HG03571 (cell line): Measurements from ENCODE around the gene B3GALT4.
"Not testable (repeated sequence)": the region's sequence is repeated elsewhere in the genome, so short reads cannot be mapped to it uniquely, and the experiment has no call there.

Source experiments
- ATAC-seq: cut with Tn5 transposase; IDR thresholded peaks from one replicate; pipeline ENCODE4 v1.9.1; 2021; ENCODE audit not compliant: unreplicated experiment

The B3GALT4 gene, protein sequence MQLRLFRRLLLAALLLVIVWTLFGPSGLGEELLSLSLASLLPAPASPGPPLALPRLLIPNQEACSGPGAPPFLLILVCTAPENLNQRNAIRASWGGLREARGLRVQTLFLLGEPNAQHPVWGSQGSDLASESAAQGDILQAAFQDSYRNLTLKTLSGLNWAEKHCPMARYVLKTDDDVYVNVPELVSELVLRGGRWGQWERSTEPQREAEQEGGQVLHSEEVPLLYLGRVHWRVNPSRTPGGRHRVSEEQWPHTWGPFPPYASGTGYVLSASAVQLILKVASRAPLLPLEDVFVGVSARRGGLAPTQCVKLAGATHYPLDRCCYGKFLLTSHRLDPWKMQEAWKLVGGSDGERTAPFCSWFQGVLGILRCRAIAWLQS

DNA sequence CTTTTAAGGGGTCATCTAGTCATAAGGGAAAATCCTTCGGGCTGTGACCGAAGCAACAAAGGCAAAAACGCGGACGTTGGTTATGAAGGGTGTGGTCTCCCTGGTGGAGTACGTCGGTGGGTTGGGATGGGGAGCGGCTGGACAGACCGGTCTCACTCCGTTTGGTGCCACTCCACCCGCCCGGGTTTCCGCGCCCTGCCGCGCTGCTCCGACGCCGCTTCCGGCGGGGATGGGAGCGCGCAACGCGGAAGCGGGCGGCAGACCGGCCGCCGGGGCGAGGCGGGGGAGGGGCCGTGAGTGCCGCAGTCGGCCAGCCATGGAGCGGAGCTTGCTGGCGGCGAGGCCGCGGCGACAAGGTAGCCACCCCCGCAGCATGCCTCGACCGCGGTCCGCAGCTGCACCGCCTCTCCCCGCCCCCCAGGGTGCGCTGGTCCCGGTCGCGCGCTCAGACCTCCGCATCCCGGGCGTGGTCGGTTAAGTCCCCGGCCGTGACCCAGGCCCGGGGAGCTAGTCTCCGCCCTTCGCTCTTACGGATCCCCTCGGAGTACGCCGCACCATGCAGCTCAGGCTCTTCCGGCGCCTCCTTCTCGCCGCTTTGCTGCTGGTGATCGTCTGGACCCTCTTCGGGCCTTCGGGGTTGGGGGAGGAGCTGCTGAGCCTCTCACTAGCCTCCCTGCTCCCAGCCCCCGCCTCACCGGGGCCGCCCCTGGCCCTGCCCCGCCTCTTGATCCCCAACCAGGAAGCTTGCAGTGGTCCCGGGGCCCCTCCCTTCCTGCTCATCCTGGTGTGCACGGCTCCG, at the start of gene B3GALT4:
Gene B3GALT4 (plus strand): TSS at position 260 of the 799 bp plus-strand sequence. CDS start 297 bp downstream, at position 557.
- ATAC-seq, result peak; percentile 45

DNA sequence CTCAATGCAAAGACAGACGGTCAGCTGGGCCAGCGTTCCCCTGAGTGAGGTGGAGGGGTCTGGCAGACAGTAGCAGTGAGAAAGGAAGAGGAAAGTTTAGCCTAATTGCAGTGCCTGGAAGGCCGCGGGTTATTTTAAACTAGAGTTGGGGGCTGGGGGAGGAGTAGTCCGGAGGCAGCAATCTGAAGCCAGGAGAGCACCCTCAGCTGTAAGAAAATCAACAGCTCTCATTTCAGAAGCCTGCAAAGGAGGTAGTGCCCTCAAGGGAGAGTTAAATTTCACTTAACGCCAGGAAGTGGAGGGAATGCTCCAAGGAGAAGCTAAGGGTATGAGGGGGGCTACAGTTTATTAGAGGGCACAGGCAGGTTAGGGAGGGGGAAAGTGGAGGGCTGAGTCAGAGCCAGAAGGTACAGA, 41.7 kb upstream of the B3GALT4 start:
- ATAC-seq, result no peak

DNA sequence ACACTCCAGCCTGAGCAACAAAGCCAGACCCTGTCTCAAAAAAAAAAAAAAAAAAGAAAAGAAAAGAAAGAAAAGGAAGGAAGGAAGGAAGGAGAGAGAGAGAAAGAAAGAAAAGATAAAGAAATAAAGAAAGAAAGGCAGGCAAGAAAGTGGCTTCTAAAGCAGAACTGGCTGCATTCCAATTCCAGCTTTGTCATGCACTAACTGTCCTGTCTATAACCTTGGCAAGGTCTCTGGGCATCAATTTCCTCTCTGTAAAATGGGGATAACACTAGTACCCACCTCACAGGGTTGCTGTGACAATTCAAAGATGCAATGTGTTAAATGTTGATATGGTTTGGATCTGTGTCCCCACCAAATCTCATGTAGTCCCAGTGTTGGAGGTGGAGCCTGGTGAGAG, 40.6 kb upstream of the B3GALT4 start:
- ATAC-seq, result no peak

DNA sequence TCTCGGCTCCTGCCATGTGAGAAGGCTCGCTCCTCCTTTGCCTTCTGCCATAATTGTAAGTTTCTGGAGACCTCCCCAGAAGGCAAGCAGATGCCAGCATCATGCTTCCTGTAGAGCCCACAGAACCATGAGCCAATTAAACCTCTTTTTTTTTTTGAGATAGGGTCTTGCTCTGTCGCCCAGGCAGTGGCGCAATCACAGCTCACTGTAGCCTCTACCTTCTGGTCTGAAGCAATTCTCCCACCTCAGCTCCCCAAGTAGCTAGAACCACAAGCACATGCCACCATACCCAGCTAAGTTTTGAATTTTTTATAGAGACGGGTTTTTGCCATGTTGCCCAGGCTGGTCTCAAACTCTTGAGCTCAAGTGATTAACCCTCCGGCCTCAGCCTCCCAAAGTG, 40.1 kb upstream of the B3GALT4 start:
- no peak for ATAC-seq

DNA sequence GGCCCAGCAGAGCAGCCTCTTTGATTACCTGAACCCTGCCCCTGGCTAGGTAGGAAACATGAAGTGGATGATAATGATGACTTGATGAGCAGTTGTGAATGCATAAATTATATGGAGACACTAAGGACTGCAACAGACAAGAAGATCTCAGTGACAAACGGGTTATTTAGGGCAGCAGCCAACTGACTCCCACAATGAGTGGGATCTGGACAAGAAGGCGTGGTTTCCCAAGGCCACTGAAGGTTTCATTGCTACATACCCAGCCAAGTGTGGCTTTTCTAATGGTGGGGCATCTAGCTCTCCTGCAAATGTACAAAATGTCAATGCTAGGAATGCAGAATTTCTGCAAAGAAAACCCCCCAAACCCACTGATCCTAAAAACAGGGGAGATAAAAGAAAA, 39.2 kb upstream of the B3GALT4 start:
- no peak for ATAC-seq

DNA sequence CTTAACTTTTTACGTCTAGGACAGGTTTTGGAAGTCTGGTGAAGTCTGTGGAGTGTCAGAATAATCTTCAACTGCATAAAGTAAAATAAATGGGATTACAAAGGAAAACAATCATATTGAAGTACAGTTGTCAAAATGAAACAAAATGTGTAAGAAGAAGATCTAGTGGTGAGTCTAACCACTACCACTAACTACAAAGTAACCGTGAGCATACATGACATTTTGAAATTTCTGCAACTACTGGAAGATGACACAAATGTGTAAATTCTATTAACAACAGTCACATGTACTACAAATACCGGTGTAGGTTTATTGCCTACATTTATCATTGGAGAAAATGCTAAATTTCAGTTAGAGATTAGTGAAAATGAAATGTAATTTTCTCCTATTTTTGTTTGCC, 35.0 kb upstream of the B3GALT4 start:
- no peak for ATAC-seq

DNA sequence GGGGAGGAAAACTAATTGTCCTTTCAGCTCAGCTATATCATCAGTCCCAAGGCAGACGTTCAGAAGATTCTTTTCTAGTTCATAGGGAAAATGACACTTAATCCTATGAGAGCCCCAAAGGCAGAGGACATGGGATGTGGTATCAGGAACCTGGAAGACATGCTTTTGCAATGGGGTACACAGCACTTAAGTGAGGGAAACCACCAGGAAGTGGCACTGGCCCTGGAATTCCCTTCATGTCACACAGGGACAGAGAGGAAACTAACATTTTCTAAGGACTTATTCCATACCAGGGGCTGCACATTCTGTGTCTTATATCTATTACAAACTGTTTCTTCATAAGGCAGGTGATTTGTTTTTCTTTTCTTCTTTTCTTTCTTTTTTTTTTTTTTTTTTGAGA, 33.4 kb upstream of the B3GALT4 start:
- no peak for ATAC-seq

DNA sequence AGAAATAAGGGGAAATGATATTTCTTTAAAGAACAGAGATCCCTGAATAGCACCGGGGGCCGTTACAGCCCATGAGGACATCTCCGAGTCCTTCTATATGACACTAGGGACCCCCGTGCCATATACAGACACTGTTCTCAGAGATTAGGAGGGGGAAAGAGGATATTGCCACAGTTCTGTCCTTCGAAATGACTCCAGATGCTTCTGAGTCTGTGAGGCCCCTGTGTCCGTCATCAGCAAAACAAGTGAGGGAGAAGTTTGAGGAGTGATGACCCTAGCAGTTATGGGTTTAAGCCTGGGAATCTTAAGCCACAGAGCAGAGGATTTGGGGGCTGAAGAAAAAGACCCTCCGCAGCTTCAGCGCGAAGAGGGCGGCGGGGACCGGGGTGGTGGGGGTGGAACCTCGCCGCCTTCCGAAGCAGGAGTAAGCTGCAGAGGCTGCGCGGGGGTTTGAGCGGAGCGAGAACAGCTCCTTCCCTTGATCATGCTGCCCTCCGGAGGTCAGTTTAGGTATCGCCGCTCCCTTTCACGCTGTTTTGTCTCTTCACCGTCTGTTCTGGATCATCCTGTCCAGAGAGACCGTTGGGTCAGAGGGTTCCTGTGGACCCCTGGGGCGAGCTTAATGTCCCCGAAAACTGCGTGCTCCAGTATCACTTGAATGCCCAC, 28.8 kb upstream of the B3GALT4 start:
- peak; percentile 46 for ATAC-seq

DNA sequence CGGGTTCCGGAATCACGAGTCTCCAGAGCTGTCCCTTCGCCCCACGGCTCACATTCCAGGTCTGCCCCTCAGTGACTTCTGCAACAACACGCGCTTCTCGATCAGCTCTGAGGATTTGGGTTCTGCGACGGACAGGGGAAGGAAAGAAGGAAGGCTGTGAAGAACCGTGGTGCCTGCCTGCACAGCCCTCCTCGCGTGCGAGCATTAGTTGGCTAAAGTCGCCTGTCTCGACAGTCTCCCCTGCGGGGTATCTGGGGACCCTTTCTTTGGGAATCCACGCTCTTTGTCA, 28.3 kb upstream of the B3GALT4 start:
- no peak for ATAC-seq

DNA sequence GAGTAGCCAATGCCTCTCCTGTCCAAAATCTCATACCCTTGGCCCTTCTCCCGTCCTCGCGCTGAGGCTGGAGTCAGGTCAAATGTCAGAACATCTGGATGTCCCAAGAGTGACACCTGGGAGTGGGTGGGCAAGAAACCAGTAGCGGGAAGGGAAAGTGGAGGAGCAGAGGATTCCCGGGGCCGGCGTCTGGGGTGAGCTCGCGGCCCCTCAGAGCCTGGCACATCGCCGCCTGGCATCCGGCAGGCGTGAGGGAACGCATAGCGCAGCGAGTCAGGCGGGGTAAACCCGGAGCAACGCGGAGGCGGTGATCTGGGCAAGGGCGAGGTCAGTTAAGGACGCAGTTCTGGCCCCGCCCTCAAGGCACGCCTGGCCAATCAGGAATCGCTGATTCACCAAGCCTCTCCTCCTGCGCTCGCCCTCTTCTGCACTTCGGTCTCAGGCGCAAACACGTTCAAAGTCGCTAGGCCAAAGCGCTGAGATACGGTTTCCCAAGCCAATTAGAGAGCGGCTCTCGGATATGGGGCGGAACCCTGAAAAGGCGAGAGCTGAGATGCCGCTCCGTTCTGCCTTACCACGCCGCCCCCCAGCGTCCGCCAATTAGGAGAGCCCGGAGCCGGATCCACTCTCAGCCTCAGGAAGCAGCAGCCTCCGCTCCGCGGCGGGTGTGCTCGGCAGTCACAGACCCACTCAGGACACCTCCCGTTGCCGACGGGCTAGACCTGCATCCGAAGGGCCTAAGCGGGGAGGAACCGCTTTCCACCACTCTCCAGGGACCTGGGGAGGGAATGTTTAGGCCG, 27.8 kb upstream of the B3GALT4 start:
- peak; percentile 84 for ATAC-seq

DNA sequence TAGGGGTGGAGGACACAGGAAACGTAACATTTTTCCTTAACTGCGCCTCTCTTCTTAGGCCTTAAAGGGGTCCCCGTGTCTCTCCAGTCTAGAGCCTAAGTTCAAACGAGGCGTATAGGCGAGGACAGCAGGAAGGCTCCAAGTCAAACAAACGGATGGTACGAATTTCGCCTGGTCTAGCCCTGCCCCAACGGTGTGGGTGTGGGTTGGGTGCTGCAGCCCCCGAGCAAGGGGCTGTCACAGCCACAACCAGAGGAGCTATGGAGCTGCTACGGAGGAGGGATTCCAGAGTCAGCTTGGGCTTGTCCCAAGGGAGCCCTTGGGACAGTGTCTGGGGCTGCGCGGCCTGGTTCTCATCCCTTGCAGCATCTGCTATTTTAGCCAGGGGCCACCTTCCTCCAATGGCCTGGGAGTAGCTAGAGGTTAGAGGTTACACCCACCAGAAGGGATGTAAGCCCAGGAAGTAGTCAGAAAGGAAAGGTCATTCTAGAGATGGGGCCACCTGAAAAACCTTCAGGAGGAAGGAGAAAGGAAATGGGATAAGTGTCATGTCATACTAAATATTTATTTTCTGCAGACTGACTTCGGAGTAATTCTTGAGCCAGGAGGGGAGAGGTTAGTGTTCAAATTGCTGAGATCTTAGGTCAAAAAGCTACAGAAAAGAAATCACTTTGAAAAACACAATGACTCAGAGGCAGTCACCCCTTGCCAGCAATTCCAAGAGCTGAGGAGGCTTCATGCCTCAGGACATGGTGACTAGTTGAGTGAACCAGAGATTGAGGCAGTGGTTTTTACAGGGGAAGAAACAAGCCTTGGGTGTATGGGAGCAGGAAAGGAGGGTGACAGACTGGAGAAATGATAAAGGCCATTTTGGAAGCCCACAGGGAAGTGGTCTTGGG, 26.9 kb upstream of the B3GALT4 start:
- ATAC-seq, result no peak

DNA sequence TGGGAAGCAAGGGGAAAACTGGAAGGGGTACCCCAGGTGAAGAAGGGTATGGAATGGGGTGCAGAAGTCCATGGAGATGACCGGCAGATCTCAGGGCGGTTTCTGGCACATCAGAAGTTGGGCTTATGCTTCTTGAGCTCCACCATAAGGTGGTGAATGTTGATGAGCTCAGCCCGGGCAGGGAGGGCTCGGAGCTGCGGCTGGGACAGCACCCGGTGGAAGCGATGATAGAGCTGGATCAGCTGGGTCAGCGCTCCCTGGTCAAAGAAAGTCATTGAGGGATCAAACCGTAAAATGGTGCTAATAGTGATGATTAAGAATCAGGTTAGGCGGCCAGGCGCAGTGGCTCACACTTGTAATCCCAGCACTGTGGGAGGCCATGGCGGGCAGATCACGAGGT, 26.2 kb upstream of the B3GALT4 start:
- ATAC-seq, result no peak

DNA sequence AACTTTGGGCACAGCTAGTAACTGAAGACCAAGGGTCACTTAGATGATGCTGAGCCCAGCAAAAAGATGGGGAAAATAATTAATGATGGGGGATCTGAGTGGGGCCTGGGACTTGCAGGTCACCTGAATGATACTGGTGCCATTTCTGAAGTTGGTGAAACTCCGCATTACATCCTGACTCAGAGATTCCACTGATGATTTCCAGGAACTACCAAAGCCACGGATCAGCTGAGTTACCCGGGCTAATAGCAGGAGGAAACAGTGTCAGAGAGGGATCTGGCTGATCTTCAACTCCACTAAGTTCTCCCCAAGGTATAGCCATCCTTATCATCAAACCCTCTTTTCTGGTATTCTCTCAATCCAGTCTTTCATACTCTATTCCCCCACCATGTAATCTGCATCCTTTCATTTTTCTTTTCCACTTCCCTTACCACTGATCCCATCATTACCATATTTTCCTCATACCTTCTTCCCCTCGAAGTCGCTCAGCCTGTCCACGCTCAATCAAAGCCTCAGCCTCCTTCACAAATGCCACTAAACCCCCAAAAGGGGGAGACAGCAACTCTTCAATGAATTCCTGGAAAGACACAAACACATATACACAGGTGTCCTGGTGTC, 25.4 kb upstream of the B3GALT4 start:
- no peak for ATAC-seq

DNA sequence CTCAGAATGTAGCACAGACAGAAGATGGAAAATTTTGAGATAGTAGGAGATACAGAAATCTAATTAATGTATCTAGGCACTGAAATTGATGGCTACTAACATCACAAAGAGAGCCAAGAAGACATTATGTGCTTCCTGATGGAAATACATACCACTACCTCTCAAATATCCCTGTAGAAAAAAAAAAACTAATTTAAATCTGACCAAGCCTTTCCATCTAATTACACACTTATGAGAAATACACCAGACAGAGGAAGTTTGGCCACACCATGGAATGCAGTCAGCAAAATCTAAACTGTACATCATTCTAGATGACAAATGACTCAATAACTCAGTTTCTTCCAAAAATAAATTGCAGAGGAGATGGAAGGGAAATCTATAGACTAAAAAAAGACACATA, 24.2 kb upstream of the B3GALT4 start:
- ATAC-seq, result no peak

DNA sequence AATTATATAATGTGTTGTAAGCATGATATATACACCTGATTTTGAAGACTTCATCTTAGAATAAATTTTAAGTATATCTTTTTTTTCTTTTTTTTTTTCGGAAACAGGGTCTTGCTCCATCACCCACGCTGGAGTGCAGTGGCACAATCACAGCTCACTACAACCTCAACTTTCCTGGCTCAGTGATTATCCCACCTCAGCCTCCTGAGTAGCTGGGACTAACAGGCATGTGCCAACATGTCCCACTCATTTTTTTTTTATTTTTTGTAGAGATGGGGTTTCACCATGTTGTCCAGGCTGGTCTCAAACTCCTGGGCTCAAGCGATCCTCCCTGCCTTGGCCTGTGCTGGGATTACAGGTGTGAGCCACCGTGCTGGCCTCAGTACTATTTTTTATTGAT, 22.3 kb upstream of the B3GALT4 start:
- no peak for ATAC-seq

DNA sequence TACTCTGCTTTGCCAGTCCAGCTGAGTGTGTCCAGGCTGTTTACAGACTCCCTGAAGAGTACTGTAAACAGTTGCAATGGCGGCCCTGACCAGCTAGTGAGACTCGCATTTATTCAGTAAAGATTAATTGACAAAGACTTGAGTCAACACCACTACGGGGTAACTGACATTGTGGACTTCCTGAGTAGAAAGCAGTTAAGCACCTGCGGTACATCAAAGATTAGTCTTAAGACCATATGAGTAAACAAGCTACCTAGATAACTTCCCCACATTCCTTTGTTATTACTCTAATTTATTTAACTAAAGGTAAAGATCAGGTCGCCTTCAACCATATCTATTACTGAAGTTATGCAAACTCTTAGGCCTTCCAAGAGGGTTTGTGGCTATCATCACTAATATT, 17.9 kb upstream of the B3GALT4 start:
- no peak for ATAC-seq

DNA sequence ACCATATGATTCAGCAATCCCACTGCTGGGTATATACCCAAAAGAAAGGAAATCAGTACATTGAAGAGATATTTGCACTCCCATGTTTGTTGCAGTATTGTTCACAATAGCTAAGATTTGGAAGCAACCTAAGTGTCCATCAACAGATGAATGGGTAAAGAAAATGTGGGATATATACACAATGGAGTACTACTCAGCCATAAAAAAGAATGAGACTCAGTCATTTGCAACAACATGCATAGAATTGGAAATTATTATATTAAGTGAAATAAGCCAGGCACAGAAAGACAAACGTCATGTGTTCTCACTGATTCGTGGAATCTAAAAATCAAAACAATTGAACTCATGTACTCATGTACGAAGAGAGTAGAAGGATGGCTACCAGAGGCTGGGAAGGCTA, 14.4 kb upstream of the B3GALT4 start:
- ATAC-seq, result not testable (repeated sequence)

DNA sequence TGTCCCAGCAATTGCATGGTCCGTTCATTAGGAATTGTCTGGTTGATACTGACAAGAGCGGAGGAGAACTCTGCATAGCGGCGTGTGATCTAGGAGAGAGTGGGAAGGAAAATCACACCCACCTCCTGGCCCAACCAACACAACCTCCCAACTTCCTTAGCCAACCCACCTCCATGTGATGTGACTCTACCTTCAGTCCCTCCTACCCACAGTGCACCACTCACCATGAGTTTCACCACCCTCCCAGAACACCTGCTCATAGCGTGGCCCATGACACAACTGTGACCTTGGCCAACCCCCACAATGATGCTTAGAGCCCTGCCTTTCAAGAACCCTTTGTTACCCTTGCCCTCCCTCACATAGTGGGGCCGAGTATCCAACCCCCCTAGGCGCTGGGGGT, 12.9 kb upstream of the B3GALT4 start:
- no peak for ATAC-seq

DNA sequence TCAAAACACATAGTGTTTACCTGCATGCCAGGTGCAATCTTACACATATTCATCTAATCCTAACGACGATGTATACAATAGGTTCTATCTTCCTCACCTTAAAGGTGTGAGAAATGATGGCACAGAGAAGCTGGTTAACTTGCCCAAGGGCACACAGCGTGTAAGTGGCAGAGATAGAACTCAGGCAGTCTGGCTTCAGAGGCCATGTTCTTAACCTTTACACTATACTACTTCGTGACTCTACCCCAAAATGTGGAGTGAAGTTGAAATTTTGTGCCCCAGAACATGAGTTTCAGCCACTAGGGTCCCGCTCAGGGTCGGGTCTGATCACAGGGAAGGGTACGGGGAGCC, 5.8 kb upstream of the B3GALT4 start:
- no peak for ATAC-seq
